Activated T-cell treated with anti-CD3 and anti-CD28 coated beads for 24 hours (primary cell): ENCODE data around the gene PACSIN1.
A peak's percentile ranks its signal among the peaks of the same experiment; 100 is the strongest.

Experiments used
- DNase-seq: peaks from one replicate; pipeline ENCODE4 v3.0.0-alpha.2; 2020; ENCODE audit warnings: low read depth

Gene PACSIN1

GRCh38 chr6:34528996-34529664 is 63.3 kb downstream of the PACSIN1 start:
- no peak for DNase-seq

- DNase-seq: no peak
These were observed 63.9 kb downstream of the PACSIN1 start for GRCh38 chr6:34529665-34530327.

GRCh38 chr6:34530753-34531365 is 65.0 kb downstream of the PACSIN1 start:
- DNase-seq: no peak

GRCh38 chr6:34531580-34532201 is 65.8 kb downstream of the PACSIN1 start:
- DNase-seq: peak; percentile 1

GRCh38 chr6:34532230-34532629 is 66.4 kb downstream of the PACSIN1 start:
- no peak for DNase-seq

GRCh38 chr6:34534146-34534545 is 68.3 kb downstream of the PACSIN1 start:
- no peak for DNase-seq

GRCh38 chr6:34534656-34535055 is 68.8 kb downstream of the PACSIN1 start:
- DNase-seq: no peak

GRCh38 chr6:34535199-34535598 is 69.3 kb downstream of the PACSIN1 start:
- DNase-seq: no peak

GRCh38 chr6:34535646-34536045 is 69.8 kb downstream of the PACSIN1 start:
- no peak for DNase-seq

- no peak for DNase-seq
These were observed 70.5 kb downstream of the PACSIN1 start for GRCh38 chr6:34536251-34536958.

GRCh38 chr6:34536959-34537848 is 71.3 kb downstream of the PACSIN1 start:
- DNase-seq: no peak

GRCh38 chr6:34537922-34538550 is 72.2 kb downstream of the PACSIN1 start:
- DNase-seq: no peak

- no peak for DNase-seq
These were observed 72.7 kb downstream of the PACSIN1 start for GRCh38 chr6:34538581-34538980.

GRCh38 chr6:34539181-34539580 is 73.3 kb downstream of the PACSIN1 start:
- DNase-seq: no peak

GRCh38 chr6:34540222-34540621 is 74.3 kb downstream of the PACSIN1 start:
- DNase-seq: no peak

GRCh38 chr6:34540841-34541240 is 75.0 kb downstream of the PACSIN1 start:
- no peak for DNase-seq

GRCh38 chr6:34543421-34543820 is 77.5 kb downstream of the PACSIN1 start:
- no peak for DNase-seq

GRCh38 chr6:34544052-34544604 is 78.3 kb downstream of the PACSIN1 start:
- no peak for DNase-seq

- no peak for DNase-seq
These were observed 79.0 kb downstream of the PACSIN1 start for GRCh38 chr6:34544776-34545471.
